T-cell (primary cell): ENCODE measurements around the gene HDGF. TPM values are rescaled to one million over a fixed set of nuclear protein-coding genes. Genes with fewer than 3 reads are reported as not detected.

Experiments
- ATAC-seq, 4 experiments: fragments of 200-7000 bp in 3 of 4; fragments of 150-1000 bp in 1 of 4; cut with Tn5 transposase; replicated peaks in 1 of 4; 1 replicate in 3 of 4; 2 replicates in 1 of 4; pipeline ENCODE4 v1.10.0; 2021; ENCODE audit warnings: moderate library complexity in 3 of 4, mild to moderate bottlenecking in 2 of 4, moderate number of reproducible peaks in 1 of 4
- CTCF ChIA-PET, 2 donors: fragments of 300-600 bp; sonication (Branson Sonifier 250); formaldehyde crosslinking; loops; one replicate each; lab custom pipeline; 2022; ENCODE audit warnings: antibody characterized with exemption in 2 of 2; lab: Charles Lee
- POLR2A ChIA-PET, 2 donors: fragments of 300-600 bp; sonication (Branson Sonifier 250); formaldehyde crosslinking; loops; one replicate each; lab custom pipeline; 2022; ENCODE audit warnings: antibody characterized with exemption in 2 of 2; lab: Charles Lee
- DNase-seq, 35 experiments: peaks; one replicate each; pipeline versions ENCODE4 v3.0.0 to v3.0.0-alpha.2; 2013 to 2023
- H3K27ac ChIP-seq: one replicate; pipeline ENCODE4 v1.5.1; 2013; ENCODE audit warnings: low read length
- H3K27me3 ChIP-seq, 2 experiments: replicated peaks in 1 of 2; 1 replicate in 1 of 2; 2 replicates in 1 of 2; pipeline versions ENCODE4 v1.6.1 to v1.7.0; 2013; ENCODE audit warnings: low read length in 1 of 2, mixed read lengths in 1 of 2; ENCODE audit not compliant: control insufficient read depth in 2 of 2, insufficient read depth in 2 of 2; ENCODE audit errors: extremely low read depth in 1 of 2
- H3K36me3 ChIP-seq, 2 donors: 1 replicate in 1 of 2; 2 replicates in 1 of 2; pipeline versions ENCODE4 v1.6.1 to v1.7.0; 2013; ENCODE audit warnings: low read length in 1 of 2; ENCODE audit not compliant: control insufficient read depth in 2 of 2, insufficient read depth in 1 of 2; ENCODE audit errors: extremely low read depth in 1 of 2
- H3K4me1 ChIP-seq, 2 experiments: 1 replicate in 1 of 2; 2 replicates in 1 of 2; pipeline versions ENCODE4 v1.6.1 to v1.7.0; 2013; ENCODE audit warnings: low read length in 2 of 2, mixed read lengths in 1 of 2; ENCODE audit not compliant: insufficient read depth in 2 of 2, control insufficient read depth in 1 of 2; ENCODE audit errors: extremely low read depth in 1 of 2
- H3K4me3 ChIP-seq, 2 donors: 1 replicate in 1 of 2; 2 replicates in 1 of 2; pipeline versions ENCODE4 v1.5.1 to v1.7.0; 2013; ENCODE audit warnings: mild to moderate bottlenecking in 2 of 2, low read length in 1 of 2, moderate library complexity in 1 of 2; ENCODE audit not compliant: control insufficient read depth in 1 of 2; ENCODE audit errors: extremely low read depth in 1 of 2
- H3K9me3 ChIP-seq: 2 replicates; pipeline ENCODE4 v1.7.0; 2013
- H3K27ac Mint-ChIP-seq, 2 donors: one replicate each; pipeline ENCODE4 v1.8.0; 2020 to 2021; ENCODE audit warnings: mild to moderate bottlenecking in 2 of 2, mixed read lengths in 2 of 2
- H3K27me3 Mint-ChIP-seq, 2 donors: one replicate each; pipeline ENCODE4 v1.8.0; 2021 to 2022; ENCODE audit warnings: mixed read lengths in 2 of 2
- H3K36me3 Mint-ChIP-seq: one replicate; pipeline ENCODE4 v1.8.0; 2021; ENCODE audit warnings: mixed read lengths
- H3K4me1 Mint-ChIP-seq, 3 donors: one replicate each; pipeline ENCODE4 v1.8.0; 2020 to 2022; ENCODE audit warnings: mixed read lengths in 3 of 3, mild to moderate bottlenecking in 1 of 3
- H3K4me3 Mint-ChIP-seq, 3 donors: one replicate each; pipeline ENCODE4 v1.8.0; 2020 to 2022; ENCODE audit warnings: mild to moderate bottlenecking in 3 of 3, mixed read lengths in 3 of 3, moderate library complexity in 3 of 3
- H3K9me3 Mint-ChIP-seq, 3 donors: one replicate each; pipeline ENCODE4 v1.8.0; 2020 to 2022; ENCODE audit warnings: mixed read lengths in 3 of 3
- WGBS: methylation state at CpG from one replicate; pipeline ENCODE4 v1.1.5; 2013; ENCODE audit warnings: missing lambda C conversion rate; ENCODE audit not compliant: insufficient coverage; 5-methylcytosine and 5-hydroxymethylcytosine counted together
- total RNA-seq, 35 experiments: library from RNA in 6 of 35; stranded (reverse) in 6 of 35; fragments of 120-200 nt in 1 of 35; gene quantifications; one replicate each; pipeline versions ENCODE4 v1.2.1 to v1.2.4 and lab custom pipeline; 2013 to 2026

HDGF gene
- total RNA-seq, 5 donors from 2014 or later (not counting 1 experiment from before 2014, with no cell fraction given) = 72.9 to 108 (median 90.3) TPM

- peak overlapping the region; percentile 91 to 93 (median 92) for H3K4me3 Mint-ChIP-seq
- POLR2A ChIA-PET = no interaction called here
- peak overlapping the region; percentile 97 to 98 for H3K27ac Mint-ChIP-seq
- no peak for DNase-seq
- no peaks in the 10 kb centered on the region for H3K27me3 Mint-ChIP-seq
- peak overlapping the region; percentile 91 to 94 for H3K4me3 ChIP-seq
- peaks cover 47 to 60% of the 10 kb centered on the region in 2 experiments for H3K4me1 ChIP-seq
- H3K36me3 ChIP-seq = peaks cover 3 to 8% of the 10 kb centered on the region in 2 donors
- no peaks in the 10 kb centered on the region for H3K27me3 ChIP-seq
- H3K9me3 ChIP-seq = no peaks in the 10 kb centered on the region
- peak overlapping the region; percentile 68 for H3K27ac ChIP-seq
- H3K36me3 Mint-ChIP-seq = peaks cover 10% of the 10 kb centered on the region
- ATAC-seq = no peak
- no peaks in the 10 kb centered on the region for H3K9me3 Mint-ChIP-seq
- CTCF ChIA-PET = interaction anchor here in 1 of 2 donors (3.9 kb wide), 1 partner anchor 22 kb away, joined by 40 read pairs; the partner anchor contains the start of genes ISG20L2 and METTL25B
- WGBS = no CpG with 5 or more reads among the region's 8 CpGs
- H3K4me1 Mint-ChIP-seq = peaks cover 65 to 70% (median 69%) of the 10 kb centered on the region in 3 donors
Observed at GRCh38 chr1:156749419-156750118, 1.9 kb downstream of the HDGF start.

- CTCF ChIA-PET = no interaction called here
- ATAC-seq = no peak
- peak overlapping the region; percentile 68 for H3K27ac ChIP-seq
- 27% methylated on average over 4 of the region's 9 CpGs for WGBS
- peaks cover 65 to 69% (median 68%) of the 10 kb centered on the region in 3 donors for H3K4me1 Mint-ChIP-seq
- peak in 1 of 35 experiments; percentile 37 for DNase-seq
- peaks cover 13% of the 10 kb centered on the region for H3K36me3 Mint-ChIP-seq
- no peaks in the 10 kb centered on the region for H3K9me3 ChIP-seq
- no peaks in the 10 kb centered on the region for H3K27me3 Mint-ChIP-seq
- peak overlapping the region; percentile 44 to 94 for H3K4me3 ChIP-seq
- H3K9me3 Mint-ChIP-seq = no peaks in the 10 kb centered on the region
- no peaks in the 10 kb centered on the region for H3K27me3 ChIP-seq
- H3K4me1 ChIP-seq = peaks cover 47 to 60% of the 10 kb centered on the region in 2 experiments
- peak overlapping the region; percentile 97 to 98 for H3K27ac Mint-ChIP-seq
- H3K4me3 Mint-ChIP-seq = peak overlapping the region; percentile 91 to 93 (median 92)
- POLR2A ChIA-PET = no interaction called here
- H3K36me3 ChIP-seq = peaks cover 7 to 13% of the 10 kb centered on the region in 2 donors
Observed at GRCh38 chr1:156748670-156749418, 2.6 kb downstream of the HDGF start.

GRCh38 chr1:156747742-156748669, 3.5 kb downstream of the HDGF start:
- H3K9me3 Mint-ChIP-seq = no peaks in the 10 kb centered on the region
- ATAC-seq (no peak), DNase-seq (peak in 1 of 35 experiments; percentile 25)
- 13% methylated on average over 4 of the region's 8 CpGs for WGBS
- POLR2A ChIA-PET = no interaction called here
- H3K27me3 Mint-ChIP-seq = no peaks in the 10 kb centered on the region
- peaks cover 61 to 63% (median 62%) of the 10 kb centered on the region in 3 donors for H3K4me1 Mint-ChIP-seq
- peak overlapping the region; percentile 91 to 93 (median 92) for H3K4me3 Mint-ChIP-seq
- CTCF ChIA-PET = interaction anchor here (0.6 to 1.2 kb wide), 4 partner anchors 19 to 101 kb away, joined by 3 to 10 read pairs (median 4); partner anchors contain the start of genes ISG20L2 (in 1 of the 2) and METTL25B (in 1 of the 2)
- H3K36me3 ChIP-seq = peaks cover 13 to 21% of the 10 kb centered on the region in 2 donors
- H3K9me3 ChIP-seq = no peaks in the 10 kb centered on the region
- H3K4me1 ChIP-seq = peaks cover 46 to 59% of the 10 kb centered on the region in 2 experiments
- peaks cover 19% of the 10 kb centered on the region for H3K36me3 Mint-ChIP-seq
- H3K4me3 ChIP-seq = peak overlapping the region; percentile 66 to 94
- H3K27me3 ChIP-seq = no peaks in the 10 kb centered on the region
- peak overlapping the region; percentile 68 for H3K27ac ChIP-seq
- H3K27ac Mint-ChIP-seq = peak overlapping the region; percentile 97 to 98

DNA sequence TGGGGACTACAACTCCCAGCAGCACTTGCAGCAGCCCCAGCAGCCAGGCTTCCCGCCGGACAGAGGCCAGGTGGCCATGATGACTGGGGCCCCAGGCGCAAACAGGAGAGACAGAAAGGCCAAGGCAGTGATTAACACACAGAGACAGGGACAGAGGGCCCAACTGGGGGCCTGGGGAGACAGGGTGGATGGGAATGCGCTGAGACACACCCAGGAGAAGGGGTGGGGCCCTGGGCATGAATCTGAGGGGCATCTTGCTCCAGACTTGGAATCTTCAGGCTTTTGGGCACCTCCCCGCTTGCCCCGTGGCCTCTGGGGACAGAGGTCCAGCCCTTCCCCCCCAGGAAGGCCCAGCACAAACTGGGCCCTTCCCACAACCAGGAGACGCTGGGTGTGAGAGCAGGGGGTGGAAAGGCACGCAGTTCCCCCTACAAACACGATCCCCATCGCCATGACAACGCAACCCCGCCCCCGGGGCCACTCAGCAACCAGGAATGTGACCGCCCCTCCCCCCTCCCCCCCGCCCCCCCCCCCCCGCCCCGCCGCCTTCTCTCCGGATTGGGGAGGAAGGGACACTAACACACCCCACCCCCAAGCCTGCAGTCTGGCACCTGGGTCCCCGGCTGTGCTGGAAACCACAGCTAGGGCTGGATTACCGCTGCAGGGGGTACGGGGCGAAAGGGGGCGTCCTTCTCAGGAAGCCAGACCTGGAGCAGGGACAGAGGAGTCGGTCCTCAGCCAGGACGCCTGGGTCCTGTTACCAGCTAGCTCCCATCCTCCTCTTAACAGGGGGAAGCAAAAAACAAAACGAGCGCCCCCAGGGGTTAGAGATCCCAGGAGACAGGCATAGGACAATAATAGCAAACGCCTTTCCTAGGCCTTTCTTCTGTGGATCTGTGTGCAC, 4.5 kb downstream of the HDGF start:
- H3K4me3 ChIP-seq = peak overlapping the region; percentile 46 to 66
- DNase-seq (peak in 33 of 35 experiments; percentile 11 to 78 (median 53)), ATAC-seq (peak in 1 of 4 experiments; percentile 7)
- Mint-ChIP-seq H3K27ac (peak overlapping the region; percentile 97 to 98), H3K4me1 (peaks cover 56 to 57% (median 56%) of the 10 kb centered on the region in 3 donors), H3K27me3 (no peaks in the 10 kb centered on the region), H3K36me3 (peaks cover 28% of the 10 kb centered on the region), H3K4me3 (peak overlapping the region; percentile 91 to 93 (median 92)), H3K9me3 (no peaks in the 10 kb centered on the region)
- 20% methylated on average over 9 of the region's 29 CpGs for WGBS
- H3K4me1 ChIP-seq = peaks cover 39 to 49% of the 10 kb centered on the region in 2 experiments
- H3K27me3 ChIP-seq = no peaks in the 10 kb centered on the region
- H3K27ac ChIP-seq = peak overlapping the region; percentile 92
- ChIA-PET CTCF (interaction anchor here (0.7 to 1.2 kb wide), 4 partner anchors 18 to 267 kb away, joined by 3 to 4 read pairs (median 4); partner anchors contain the start of genes ISG20L2 (in 1 of the 2) and METTL25B (in 1 of the 2)), POLR2A (no interaction called here)
- H3K36me3 ChIP-seq = peaks cover 14 to 26% of the 10 kb centered on the region in 2 donors
- no peaks in the 10 kb centered on the region for H3K9me3 ChIP-seq

DNA sequence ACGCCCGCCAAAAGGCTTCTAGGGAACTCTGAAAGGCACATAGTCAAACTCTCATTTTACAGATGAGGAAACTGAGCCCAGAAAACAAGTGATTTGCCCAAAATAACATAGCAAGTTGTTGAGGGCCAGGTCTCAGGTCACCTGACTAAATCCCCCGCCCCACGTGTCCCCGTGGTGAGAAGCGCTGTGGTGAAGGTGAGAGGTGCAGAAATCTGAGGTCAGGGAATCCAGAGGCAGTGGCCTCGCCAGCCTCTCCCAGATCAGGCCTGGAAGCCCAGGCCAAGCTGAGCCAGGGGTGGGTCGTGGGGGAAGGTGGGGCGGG, 5.1 kb downstream of the HDGF start:
- H3K36me3 ChIP-seq = peaks cover 14 to 26% of the 10 kb centered on the region in 2 donors
- ChIA-PET CTCF (no interaction called here), POLR2A (no interaction called here)
- ATAC-seq (no peak), DNase-seq (peak in 2 of 35 experiments; percentile 15 to 56)
- H3K27me3 ChIP-seq = no peaks in the 10 kb centered on the region
- peak overlapping the region; percentile 92 for H3K27ac ChIP-seq
- Mint-ChIP-seq H3K4me1 (peaks cover 62 to 63% (median 62%) of the 10 kb centered on the region in 3 donors), H3K9me3 (peaks cover 0 to under 1% (median 0%) of the 10 kb centered on the region in 3 donors), H3K36me3 (peaks cover 31% of the 10 kb centered on the region), H3K27ac (peak overlapping the region; percentile 89 to 91), H3K4me3 (peak overlapping the region in 2 of 3 donors; percentile 59 to 92), H3K27me3 (no peaks in the 10 kb centered on the region)
- no peak overlapping the region for H3K4me3 ChIP-seq
- no peaks in the 10 kb centered on the region for H3K9me3 ChIP-seq
- H3K4me1 ChIP-seq = peaks cover 41 to 55% of the 10 kb centered on the region in 2 experiments
- no CpG with 5 or more reads among the region's 9 CpGs for WGBS
